ENCODE measurements around the gene NAXE.

- TF ChIP-seq CTCF (IDR thresholded peaks at IDR 0.05) (no peak), EP300 (IDR thresholded peaks at IDR 0.05) (no peak)
Measured at GRCh38 chr1:156586323-156586722, 5.3 kb upstream of the NAXE start.
